Erythroblast (primary cell): ENCODE data around the gene RHOBTB1.

Experiments
- DNase-seq, 2 experiments: peaks; one replicate each; lab custom pipeline; 2025; lab: John Stamatoyannopoulos, UW
- GATA1 ChIP-seq: IDR thresholded peaks from 2 replicates; pipeline ENCODE4 v1.6.1; 2011; ENCODE audit warnings: low read depth, mild to moderate bottlenecking, control low read depth, low read length, moderate library complexity
- POLR2A ChIP-seq: IDR thresholded peaks from 2 replicates; pipeline ENCODE4 v1.6.1; 2011; ENCODE audit warnings: mild to moderate bottlenecking, low read length

The RHOBTB1 gene

GRCh38 chr10:60942788-60943315, 1.1 kb downstream of the RHOBTB1 start:
- peak; percentile 26 to 55 for DNase-seq
- no peak for TF ChIP-seq POLR2A
- no peak for TF ChIP-seq GATA1

DNA sequence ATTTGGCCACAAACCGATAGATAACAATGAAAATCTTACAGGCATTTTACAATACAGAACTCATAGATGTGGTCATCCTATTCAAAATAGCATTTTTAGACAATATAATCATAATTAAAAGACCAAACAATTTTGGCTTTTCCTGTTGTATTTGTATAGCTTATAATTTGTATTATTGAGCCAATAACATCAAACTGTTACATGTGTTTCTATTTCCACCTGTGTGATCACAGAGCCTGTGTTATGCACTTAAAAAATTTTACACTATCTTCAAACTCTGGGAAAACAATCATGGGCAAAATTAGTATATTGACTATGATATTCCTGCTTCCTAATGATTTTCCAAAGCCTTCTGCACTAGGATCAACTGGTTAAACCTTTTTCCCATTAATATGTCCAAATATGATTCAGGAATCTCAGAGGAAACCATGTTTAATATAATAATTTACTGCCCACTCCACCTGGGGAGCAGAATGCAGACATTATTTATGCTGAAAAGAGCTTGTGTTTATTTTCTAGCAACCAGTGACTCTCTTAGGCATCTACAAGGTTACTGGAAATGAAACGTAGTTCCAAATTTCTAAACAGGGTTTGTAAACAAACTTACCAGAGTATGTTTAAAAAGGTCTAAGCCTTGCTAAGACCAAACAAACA, 1.7 kb downstream of the RHOBTB1 start:
- no peak for DNase-seq
- TF ChIP-seq POLR2A: no peak
- TF ChIP-seq GATA1: no peak

DNA sequence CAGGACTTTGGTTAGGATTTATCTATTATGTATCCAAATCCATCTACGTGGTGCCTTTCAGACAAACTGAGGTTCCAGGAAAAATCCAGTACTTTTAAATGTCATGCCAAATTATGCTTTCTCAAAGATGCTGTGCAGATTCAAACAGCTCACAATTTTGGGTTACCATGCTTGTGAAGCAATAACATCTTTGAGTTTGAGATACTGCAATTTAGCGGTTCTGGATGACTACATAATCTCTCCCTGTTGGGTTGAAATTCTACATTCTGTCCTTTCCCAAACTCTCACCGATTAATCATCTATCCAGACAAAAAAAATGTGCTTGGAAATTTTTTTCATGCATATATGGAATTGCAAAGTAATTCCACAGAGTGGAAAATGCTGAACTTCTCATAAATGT, 3.5 kb downstream of the RHOBTB1 start:
- no peak for TF ChIP-seq GATA1
- TF ChIP-seq POLR2A: no peak
- DNase-seq: no peak

- TF ChIP-seq GATA1 (no peak), POLR2A (no peak)
- peak in 1 of 2 experiments; percentile 7 for DNase-seq
Observed at GRCh38 chr10:60937784-60938654, 6.0 kb downstream of the RHOBTB1 start.

GRCh38 chr10:60937022-60937421, 7.0 kb downstream of the RHOBTB1 start:
- TF ChIP-seq POLR2A (no peak), GATA1 (no peak)
- no peak for DNase-seq

GRCh38 chr10:60934215-60935175, 9.5 kb downstream of the RHOBTB1 start:
- DNase-seq: no peak
- TF ChIP-seq GATA1 (no peak), POLR2A (no peak)

- DNase-seq: no peak
- no peak for TF ChIP-seq GATA1
- no peak for TF ChIP-seq POLR2A
Observed at GRCh38 chr10:60932756-60933155, 11.2 kb downstream of the RHOBTB1 start.

DNA sequence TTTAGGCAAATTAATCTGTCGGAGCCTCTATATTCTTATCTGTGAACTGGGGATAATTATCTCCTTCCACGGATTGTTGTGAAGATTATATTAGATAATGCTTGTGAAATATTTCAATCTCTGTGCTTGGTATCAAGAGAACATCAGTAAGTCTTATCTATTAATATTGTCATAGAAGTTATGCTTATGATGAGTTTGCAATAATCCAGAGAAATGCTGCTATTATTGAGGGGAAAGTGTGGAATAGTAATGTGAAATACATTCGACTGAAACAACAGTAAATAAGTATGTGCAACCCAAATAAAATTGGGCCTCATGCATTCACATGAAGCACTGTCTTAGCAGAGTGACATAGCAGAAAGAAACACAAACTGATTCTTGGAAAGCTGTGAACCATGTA, 13.7 kb downstream of the RHOBTB1 start:
- TF ChIP-seq POLR2A (no peak), GATA1 (no peak)
- no peak for DNase-seq

GRCh38 chr10:60921633-60922032, 22.4 kb downstream of the RHOBTB1 start:
- TF ChIP-seq POLR2A (no peak), GATA1 (no peak)
- no peak for DNase-seq

DNA sequence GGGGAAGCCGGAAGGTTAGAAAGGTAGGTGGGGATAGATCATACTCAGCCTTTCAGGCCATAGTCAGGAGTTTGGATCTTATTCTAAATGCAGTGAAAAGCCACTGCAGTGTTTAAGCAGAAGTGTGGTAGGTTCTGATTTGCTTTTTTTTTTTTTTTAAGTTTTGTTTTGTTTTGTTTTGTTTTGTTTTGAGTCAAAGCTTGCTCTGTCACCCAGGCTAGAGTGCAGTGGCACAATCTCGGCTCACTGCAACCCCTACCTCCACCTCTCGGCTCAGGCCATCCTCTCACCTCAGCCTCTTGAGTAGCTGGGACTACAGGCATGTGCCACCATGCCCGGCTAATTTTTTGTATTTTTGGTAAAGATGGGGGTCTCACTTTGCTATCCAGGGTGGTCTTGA, 23.5 kb downstream of the RHOBTB1 start:
- TF ChIP-seq GATA1 (no peak), POLR2A (no peak)
- no peak for DNase-seq

DNA sequence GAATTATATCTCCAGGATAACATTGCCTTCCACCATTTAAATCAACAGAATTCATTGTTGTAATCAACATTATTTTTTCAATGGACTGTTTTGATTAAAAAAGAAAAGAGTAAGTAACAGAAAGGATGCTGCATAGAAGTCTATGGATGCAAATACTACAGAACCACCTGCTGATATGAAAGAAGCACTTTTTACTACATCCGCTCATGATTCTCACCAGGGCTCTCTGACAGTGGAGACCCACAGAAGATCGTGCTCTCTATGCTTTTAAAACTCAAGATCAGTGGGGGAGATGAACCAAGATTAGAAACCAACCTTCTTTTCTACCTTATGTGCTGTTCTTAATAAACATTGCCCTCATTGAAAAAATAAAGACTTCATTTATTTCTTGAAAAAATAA, 24.4 kb downstream of the RHOBTB1 start:
- TF ChIP-seq POLR2A (no peak), GATA1 (no peak)
- no peak for DNase-seq

DNA sequence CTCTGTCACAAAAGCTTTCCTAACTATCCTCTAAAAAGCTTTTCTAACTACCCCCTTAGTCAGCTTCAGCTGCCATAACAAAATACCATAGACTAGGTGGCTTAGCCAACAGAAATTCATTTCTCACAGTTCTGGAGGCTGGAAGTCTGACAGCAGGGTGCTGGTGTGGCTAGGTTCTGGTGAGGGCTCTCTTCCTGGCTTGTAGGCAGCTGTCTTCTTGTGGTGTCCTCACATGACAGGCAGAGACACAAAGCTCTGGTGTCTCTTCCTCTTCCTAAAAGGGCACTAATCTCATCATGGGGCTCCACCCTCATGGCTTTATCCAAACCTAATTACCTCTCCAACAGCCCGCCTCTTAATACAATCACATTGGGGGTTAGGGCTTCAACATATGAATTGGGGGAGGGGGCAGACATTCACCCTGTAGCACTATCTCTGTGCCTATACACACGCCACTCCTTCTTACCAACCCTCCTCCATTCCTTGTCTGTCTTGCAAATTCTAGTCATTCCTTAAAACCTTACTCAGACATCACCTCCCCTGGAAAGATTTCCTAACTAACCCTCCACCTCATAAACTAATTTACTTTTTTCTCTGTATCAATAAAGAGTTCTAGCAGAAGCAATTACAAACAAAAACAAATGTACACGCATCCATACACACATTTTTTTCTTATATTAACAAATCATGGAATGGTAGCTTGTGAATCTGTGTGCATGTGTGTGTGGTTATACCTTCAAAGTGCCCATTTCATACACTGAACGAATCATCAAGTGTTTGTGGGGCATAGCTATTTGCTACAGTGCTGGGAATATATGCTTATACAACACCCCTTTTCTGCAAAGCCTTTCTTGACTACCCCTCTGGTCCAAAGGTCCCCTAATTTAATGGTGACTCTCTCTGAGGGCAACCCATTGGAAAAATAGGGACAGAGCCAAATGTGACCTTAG, 26.4 kb downstream of the RHOBTB1 start:
- DNase-seq: no peak
- TF ChIP-seq GATA1: no peak
- no peak for TF ChIP-seq POLR2A
